ENCODE data around the gene BTG4.

Gene BTG4

GRCh38 chr11:111452817-111453552 lies 59.2 kb downstream of the BTG4 start:
- no peak for DNase-seq

- no peak for DNase-seq
Measured at GRCh38 chr11:111452146-111452545, 60.0 kb downstream of the BTG4 start.

GRCh38 chr11:111450480-111451320 lies 61.5 kb downstream of the BTG4 start:
- DNase-seq = no peak

- DNase-seq = no peak
Measured at GRCh38 chr11:111449696-111450479, 62.3 kb downstream of the BTG4 start.

GRCh38 chr11:111448831-111449557 lies 63.2 kb downstream of the BTG4 start:
- DNase-seq = no peak

GRCh38 chr11:111448414-111448813 lies 63.8 kb downstream of the BTG4 start:
- no peak for DNase-seq

GRCh38 chr11:111447931-111448330 lies 64.3 kb downstream of the BTG4 start:
- DNase-seq = no peak

GRCh38 chr11:111447112-111447471 lies 65.1 kb downstream of the BTG4 start:
- DNase-seq = no peak

GRCh38 chr11:111446404-111447111 lies 65.6 kb downstream of the BTG4 start:
- DNase-seq = peak; percentile 63

- no peak for DNase-seq
Measured at GRCh38 chr11:111445586-111445985, 66.6 kb downstream of the BTG4 start.
